Sigmoid colon (tissue), 4 donors: ENCODE measurements around the gene PXDN.

ENCODE experiments used
- CTCF ChIP-seq, 4 experiments: fragments of 450-650 bp in 3 of 4; fragments of 200-600 bp in 1 of 4; IDR thresholded peaks; one replicate each; pipeline ENCODE4 v1.5.1; 2016 to 2019; ENCODE audit warnings: antibody characterized with exemption in 4 of 4, mild to moderate bottlenecking in 3 of 4, moderate library complexity in 2 of 4
- POLR2A ChIP-seq, 2 donors: fragments of 450-650 bp; IDR thresholded peaks; one replicate each; pipeline ENCODE4 v1.6.1; 2016; ENCODE audit warnings: antibody characterized with exemption in 2 of 2, mild to moderate bottlenecking in 2 of 2, moderate library complexity in 2 of 2
- POLR2AphosphoS5 ChIP-seq, 4 donors: sonication (generic); formaldehyde crosslinking; IDR thresholded peaks; one replicate each; pipeline ENCODE4 v1.6.1; 2017; ENCODE audit warnings: antibody characterized with exemption in 4 of 4

GRCh38 chr2:1609040-1609439, 135.3 kb downstream of the PXDN start:
- TF ChIP-seq CTCF (IDR thresholded peaks at IDR 0.05) (no peak), POLR2AphosphoS5 (IDR thresholded peaks at IDR 0.05) (peak in 2 of 4 donors; percentile 20 to 56), POLR2A (IDR thresholded peaks at IDR 0.05) (no peak)
